Panc1 (cell line): ENCODE measurements around the gene MEGF9.

Source experiments
- CTCF ChIP-seq: fragments of 450-650 bp; IDR thresholded peaks from 2 replicates; pipeline ENCODE4 v1.5.1; 2017; ENCODE audit warnings: mild to moderate bottlenecking
- POLR2AphosphoS5 ChIP-seq: IDR thresholded peaks from 2 replicates; pipeline ENCODE4 v1.6.1; 2012; ENCODE audit warnings: mild to moderate bottlenecking, low read depth, low read length, moderate library complexity
- REST ChIP-seq, 2 experiments: IDR thresholded peaks; 2 replicates each; pipeline ENCODE4 v1.6.1; 2011 to 2012; ENCODE audit warnings: low read depth in 2 of 2, control low read depth in 1 of 2, low read length in 1 of 2, mild to moderate bottlenecking in 1 of 2, moderate library complexity in 1 of 2; ENCODE audit not compliant: insufficient read depth in 1 of 2
- SIN3A ChIP-seq: IDR thresholded peaks from 2 replicates; pipeline ENCODE4 v1.6.1; 2012; ENCODE audit warnings: low read depth, mild to moderate bottlenecking, low read length, moderate library complexity, borderline replicate concordance; ENCODE audit not compliant: insufficient read depth

GRCh38 chr9:120574473-120574872 lies 139.8 kb downstream of the MEGF9 start:
- TF ChIP-seq CTCF (no peak), POLR2AphosphoS5 (no peak), REST (IDR thresholded peaks at IDR 0.05; ENCODE audit: insufficient read depth in 1 of 2, low read depth in 2 of 2, low read length in 1 of 2) (no peak), SIN3A (no peak)
